GM04504 (cell line): ENCODE measurements around the gene LRMDA.
"Not testable (repeated sequence)": the region's sequence is repeated elsewhere in the genome, so short reads cannot be mapped to it uniquely, and the experiment has no call there.

Experiments
- DNase-seq: peaks from one replicate; pipeline ENCODE4 v3.0.0-alpha.2; 2012; ENCODE audit warnings: low read depth

Gene LRMDA

GRCh38 chr10:76126607-76127527, 695.4 kb downstream of the LRMDA start:
- no peak for DNase-seq

- DNase-seq: no peak
Measured at GRCh38 chr10:76127984-76128589, 696.7 kb downstream of the LRMDA start.

- DNase-seq: no peak
Measured at GRCh38 chr10:76129213-76129612, 697.8 kb downstream of the LRMDA start.

- DNase-seq: no peak
Measured at GRCh38 chr10:76130892-76131291, 699.5 kb downstream of the LRMDA start.

GRCh38 chr10:76133597-76134255, 702.3 kb downstream of the LRMDA start:
- no peak for DNase-seq

GRCh38 chr10:76136961-76137360, 705.5 kb downstream of the LRMDA start:
- DNase-seq: no peak

GRCh38 chr10:76138286-76138685, 706.9 kb downstream of the LRMDA start:
- no peak for DNase-seq

GRCh38 chr10:76138906-76139305, 707.5 kb downstream of the LRMDA start:
- no peak for DNase-seq

- no peak for DNase-seq
Measured at GRCh38 chr10:76139431-76139830, 708.0 kb downstream of the LRMDA start.

- DNase-seq: no peak
Measured at GRCh38 chr10:76141376-76141775, 710.0 kb downstream of the LRMDA start.

- not testable (repeated sequence) for DNase-seq
Measured at GRCh38 chr10:76148217-76148616, 716.8 kb downstream of the LRMDA start.

- no peak for DNase-seq
Measured at GRCh38 chr10:76149182-76149581, 717.8 kb downstream of the LRMDA start.

- DNase-seq: no peak
Measured at GRCh38 chr10:76149602-76150138, 718.2 kb downstream of the LRMDA start.

GRCh38 chr10:76150139-76150875, 718.9 kb downstream of the LRMDA start:
- DNase-seq: no peak

GRCh38 chr10:76150876-76151288, 719.5 kb downstream of the LRMDA start:
- no peak for DNase-seq

- DNase-seq: no peak
Measured at GRCh38 chr10:76152186-76152585, 720.8 kb downstream of the LRMDA start.

GRCh38 chr10:76155961-76156360, 724.5 kb downstream of the LRMDA start:
- DNase-seq: no peak

- DNase-seq: no peak
Measured at GRCh38 chr10:76160446-76161300, 729.2 kb downstream of the LRMDA start.

GRCh38 chr10:76161301-76161582, 729.8 kb downstream of the LRMDA start:
- no peak for DNase-seq

GRCh38 chr10:76168437-76168836, 737.0 kb downstream of the LRMDA start:
- DNase-seq: no peak

- DNase-seq: no peak
Measured at GRCh38 chr10:76169246-76169645, 737.8 kb downstream of the LRMDA start.
